Nephron (organoid): ENCODE measurements around the gene DPP3.

Experiments
- H3K27ac Mint-ChIP-seq, 3 experiments: 2 replicates each; pipeline ENCODE4 v1.8.0; 2020; ENCODE audit warnings: mixed read lengths in 3 of 3, mild to moderate bottlenecking in 2 of 3, moderate library complexity in 1 of 3
- H3K27me3 Mint-ChIP-seq: 2 replicates; pipeline ENCODE4 v1.8.0; 2021; ENCODE audit warnings: low read depth, mild to moderate bottlenecking, moderate library complexity, mixed read lengths
- H3K36me3 Mint-ChIP-seq: 2 replicates; pipeline ENCODE4 v1.8.0; 2020; ENCODE audit warnings: low read depth, mixed read lengths
- H3K4me1 Mint-ChIP-seq: 2 replicates; pipeline ENCODE4 v1.8.0; 2020; ENCODE audit warnings: mixed read lengths
- H3K4me3 Mint-ChIP-seq, 3 experiments: 2 replicates each; pipeline ENCODE4 v1.8.0; 2020; ENCODE audit warnings: mild to moderate bottlenecking in 3 of 3, mixed read lengths in 3 of 3, moderate library complexity in 2 of 3
- H3K9me3 Mint-ChIP-seq: 2 replicates; pipeline ENCODE4 v1.8.0; 2020; ENCODE audit warnings: mixed read lengths
- CTCF ChIP-seq, 3 experiments: fragments of 200-600 bp; sonication (generic); IDR thresholded peaks; one replicate each; pipeline ENCODE4 v1.5.0; 2021; ENCODE audit warnings: antibody characterized with exemption in 3 of 3; ENCODE audit not compliant: unreplicated experiment in 3 of 3

DPP3 gene

DNA sequence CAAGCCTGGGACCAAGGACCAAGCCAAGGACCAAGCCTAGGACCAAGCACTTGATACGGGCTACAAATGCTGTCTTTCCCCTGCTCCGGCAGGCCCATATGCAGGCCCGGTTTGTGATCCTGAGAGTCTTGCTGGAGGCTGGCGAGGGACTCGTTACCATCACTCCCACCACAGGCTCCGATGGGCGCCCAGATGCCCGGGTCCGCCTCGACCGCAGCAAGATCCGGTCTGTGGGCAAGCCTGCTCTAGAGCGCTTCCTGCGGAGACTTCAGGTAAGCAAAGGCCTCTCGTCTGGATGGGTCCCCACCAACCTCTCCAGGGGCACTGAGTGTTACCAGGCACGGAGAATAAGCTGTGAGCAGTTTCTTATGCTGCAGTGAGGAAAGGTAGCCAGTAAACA is 17.0 kb downstream of the DPP3 start:
- H3K36me3 Mint-ChIP-seq = peaks cover 3% of the 10 kb centered on the region
- H3K4me3 Mint-ChIP-seq = no peak overlapping the region
- H3K9me3 Mint-ChIP-seq = no peaks in the 10 kb centered on the region
- H3K4me1 Mint-ChIP-seq = peaks cover 5% of the 10 kb centered on the region
- H3K27ac Mint-ChIP-seq = no peak overlapping the region
- no peaks in the 10 kb centered on the region for H3K27me3 Mint-ChIP-seq
- no peak for TF ChIP-seq CTCF (IDR thresholded peaks at IDR 0.05; ENCODE audit: unreplicated experiment in 3 of 3)

GRCh38 chr11:66498506-66498905 is 18.3 kb downstream of the DPP3 start:
- H3K9me3 Mint-ChIP-seq = no peaks in the 10 kb centered on the region
- H3K27ac Mint-ChIP-seq = no peak overlapping the region
- H3K27me3 Mint-ChIP-seq = no peaks in the 10 kb centered on the region
- no peak overlapping the region for H3K4me3 Mint-ChIP-seq
- H3K36me3 Mint-ChIP-seq = peaks cover 3% of the 10 kb centered on the region
- no peak for TF ChIP-seq CTCF (IDR thresholded peaks at IDR 0.05; ENCODE audit: unreplicated experiment in 3 of 3)
- no peaks in the 10 kb centered on the region for H3K4me1 Mint-ChIP-seq

- peaks cover 3% of the 10 kb centered on the region for H3K4me1 Mint-ChIP-seq
- H3K36me3 Mint-ChIP-seq = peaks cover 9% of the 10 kb centered on the region
- TF ChIP-seq CTCF (IDR thresholded peaks at IDR 0.05; ENCODE audit: unreplicated experiment in 3 of 3) = no peak
- H3K27me3 Mint-ChIP-seq = no peaks in the 10 kb centered on the region
- no peaks in the 10 kb centered on the region for H3K9me3 Mint-ChIP-seq
- no peak overlapping the region for H3K4me3 Mint-ChIP-seq
- H3K27ac Mint-ChIP-seq = no peak overlapping the region
Measured at GRCh38 chr11:66505276-66505816, 25.1 kb downstream of the DPP3 start.

- H3K4me3 Mint-ChIP-seq = peak overlapping the region; percentile 3 to 36 (median 35)
- TF ChIP-seq CTCF (IDR thresholded peaks at IDR 0.05; ENCODE audit: unreplicated experiment in 3 of 3) = no peak
- no peak overlapping the region for H3K27ac Mint-ChIP-seq
- H3K4me1 Mint-ChIP-seq = peaks cover 14% of the 10 kb centered on the region
- no peaks in the 10 kb centered on the region for H3K9me3 Mint-ChIP-seq
- peaks cover 12% of the 10 kb centered on the region for H3K36me3 Mint-ChIP-seq
- no peaks in the 10 kb centered on the region for H3K27me3 Mint-ChIP-seq
Measured at GRCh38 chr11:66509131-66509561, 28.9 kb downstream of the DPP3 start.

DNA sequence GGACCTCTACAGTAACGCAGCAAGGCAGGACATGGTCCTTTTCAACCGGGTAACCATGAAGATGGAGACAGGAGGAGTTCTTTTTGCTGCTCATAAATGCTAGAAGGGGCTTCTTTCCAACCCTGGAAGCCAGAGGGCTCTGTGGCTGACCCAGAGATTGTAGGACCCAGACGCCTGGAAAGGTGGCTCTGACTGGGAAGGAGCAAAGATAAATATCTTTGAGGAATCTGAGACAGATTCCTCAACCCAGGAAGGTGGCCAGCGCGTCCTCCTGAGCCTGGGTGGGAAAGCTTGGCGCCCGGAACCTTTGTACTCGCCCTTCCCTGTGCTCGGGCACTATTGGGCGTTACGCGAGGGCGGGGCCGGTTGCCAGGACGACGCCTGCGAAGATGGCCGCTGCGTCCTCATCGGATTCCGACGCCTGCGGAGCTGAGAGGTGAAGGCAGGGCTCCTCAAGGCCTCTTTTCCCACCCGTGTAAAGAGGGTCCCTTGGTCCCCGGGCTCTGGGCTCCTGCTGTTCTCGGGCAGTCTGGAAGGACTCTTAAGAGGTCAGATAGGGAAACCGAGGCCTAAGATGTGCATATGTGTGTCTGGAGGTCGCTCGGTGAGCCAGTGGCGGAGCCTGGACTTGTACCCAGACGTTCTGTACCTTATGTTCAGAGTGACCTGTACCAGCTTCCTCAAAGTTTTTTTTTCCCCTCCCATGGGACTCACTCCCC is 30.2 kb downstream of the DPP3 start, which contains the start of gene BBS1:
Gene BBS1 (plus strand): TSS at position 365 of the 719 bp plus-strand sequence. CDS start 25 bp downstream, at position 390.
- peak within 1 kb of the TSS; percentile 93 to 95 (median 93) for H3K4me3 Mint-ChIP-seq
- no peak for TF ChIP-seq CTCF (IDR thresholded peaks at IDR 0.05; ENCODE audit: unreplicated experiment in 3 of 3)
- peak within 1 kb of the TSS; percentile 71 to 93 (median 77) for H3K27ac Mint-ChIP-seq
- no peaks in the 10 kb centered on the region for H3K9me3 Mint-ChIP-seq
- peaks cover 14% of the 10 kb centered on the region for H3K4me1 Mint-ChIP-seq
- H3K36me3 Mint-ChIP-seq = peaks cover 20% of the 10 kb centered on the region
- H3K27me3 Mint-ChIP-seq = no peaks in the 10 kb centered on the region

DNA sequence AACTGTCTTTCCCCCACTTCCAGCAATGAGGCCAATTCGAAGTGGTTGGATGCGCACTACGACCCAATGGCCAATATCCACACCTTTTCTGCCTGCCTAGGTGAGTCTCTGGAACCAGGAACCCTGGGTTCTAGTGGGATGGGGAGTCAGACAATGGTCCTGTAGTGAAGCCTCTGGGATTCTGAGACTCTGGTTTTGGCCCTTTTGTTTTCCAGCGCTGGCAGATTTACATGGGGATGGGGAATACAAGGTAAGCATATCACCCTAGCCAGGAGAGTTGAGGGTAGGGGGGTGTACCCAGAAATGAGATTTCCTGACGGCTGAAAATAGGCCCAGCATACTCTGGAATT is 30.7 kb downstream of the DPP3 start:
- no peaks in the 10 kb centered on the region for H3K9me3 Mint-ChIP-seq
- peak overlapping the region; percentile 71 to 93 (median 77) for H3K27ac Mint-ChIP-seq
- TF ChIP-seq CTCF (IDR thresholded peaks at IDR 0.05; ENCODE audit: unreplicated experiment in 3 of 3) = no peak
- H3K36me3 Mint-ChIP-seq = peaks cover 20% of the 10 kb centered on the region
- peaks cover 14% of the 10 kb centered on the region for H3K4me1 Mint-ChIP-seq
- no peaks in the 10 kb centered on the region for H3K27me3 Mint-ChIP-seq
- H3K4me3 Mint-ChIP-seq = peak overlapping the region; percentile 93 to 95 (median 93)
